Left ventricle myocardium superior (tissue), 1 donor: ENCODE results near the gene HES2. TPM values are rescaled to one million over a fixed set of nuclear protein-coding genes. Genes with fewer than 3 reads are reported as not detected.
"Not testable (repeated sequence)": the region's sequence is repeated elsewhere in the genome, so short reads cannot be mapped to it uniquely, and the experiment has no call there.

Experiments
- ATAC-seq: fragments of 200-7000 bp; cut with Tn5 transposase; one replicate; pipeline ENCODE4 v1.9.1; 2020; ENCODE audit warnings: mild to moderate bottlenecking, moderate library complexity
- DNase-seq: peaks from one replicate; pipeline ENCODE4 v3.0.0-alpha.2; 2020
- intact Hi-C: fragments of 100-400 bp; cut with micrococcal nuclease; formaldehyde crosslinking; loops from one replicate; pipeline ENCODE4 v1.11.0; 2022
- microRNA-seq: library from miRNA; unstranded; fragments of <30 nt; microRNA quantifications from one replicate; pipeline ENCODE4 v1.2.0, GENCODE V29; 2020; ENCODE audit warnings: borderline number of aligned reads
- total RNA-seq: library from RNA; stranded (reverse); fragmentation: NEBNext Ultra II Directional; extraction: Animal tissue kit (Norgen Biotek cat#: 25700); gene quantifications from one replicate; pipeline ENCODE4 v1.2.1, GENCODE V29; 2021
- donor health status: DM: no; HTN: yes; CAD: no; lungs with severe emphysema.

Gene HES2
- total RNA-seq, 1 donor from 2014 or later: not detected

GRCh38 chr1:6365047-6365446 is 54.7 kb downstream of the HES2 start:
- intact Hi-C loops: no loop called here
- DNase-seq (no peak), ATAC-seq (no peak)

GRCh38 chr1:6363085-6363884 is 56.4 kb downstream of the HES2 start:
- intact Hi-C loops: not testable (repeated sequence)

More at GRCh38 chr1:6363085-6363884, 56.4 kb downstream of the HES2 start:
- peak; percentile 81 for DNase-seq
- not testable (repeated sequence) for ATAC-seq

Small RNA genes within 50 kb of the gene (microRNA-seq; reads per million reads assigned to microRNA genes)
- not detected for gene MIR4252

Other genes starting within 250 kb of the HES2 start
- 0.12 TPM for gene CHD5, start 239.6 kb downstream of the HES2 start, total RNA-seq
- 248 TPM for gene RPL22, start 220.3 kb downstream of the HES2 start, total RNA-seq
- gene RNF207, start 213.8 kb downstream of the HES2 start, total RNA-seq: 82.3 TPM
- gene ICMT, start 184.0 kb downstream of the HES2 start, total RNA-seq: 52.9 TPM
- gene HES3, start 175.7 kb downstream of the HES2 start, total RNA-seq: not detected
- gene GPR153, start 158.8 kb downstream of the HES2 start, total RNA-seq: 7.7 TPM
- gene ACOT7, start 26.2 kb downstream of the HES2 start, total RNA-seq: 7.8 TPM
- gene ESPN, start 4.9 kb upstream of the HES2 start, total RNA-seq: 0.77 TPM
- gene TNFRSF25, start 46.3 kb upstream of the HES2 start, total RNA-seq: 10.8 TPM
- gene PLEKHG5, start 71.7 kb upstream of the HES2 start, total RNA-seq: 16.9 TPM
- 12.9 TPM for gene NOL9, start 134.6 kb upstream of the HES2 start, total RNA-seq
- not detected for gene TAS1R1, start 135.4 kb upstream of the HES2 start, total RNA-seq
- 13.3 TPM for gene ZBTB48, start 160.1 kb upstream of the HES2 start, total RNA-seq
- gene KLHL21, start 182.9 kb upstream of the HES2 start, total RNA-seq: 131 TPM
- 7.5 TPM for gene PHF13, start 193.8 kb upstream of the HES2 start, total RNA-seq
- 14.9 TPM for gene THAP3, start 204.9 kb upstream of the HES2 start, total RNA-seq